ENCODE data around the gene MAPK7. TPM values are rescaled to one million over a fixed set of nuclear protein-coding genes. Genes with fewer than 3 reads are reported as not detected.

The MAPK7 gene
- total RNA-seq, 1 donor from 2014 or later = 30.8 TPM

GRCh38 chr17:19414396-19415280 is 36.3 kb downstream of the MAPK7 start:
- Histone ChIP-seq H3K4me3 (ENCODE audit: low read depth, low read length) (no peak overlapping the region), H3K27me3 (ENCODE audit: control insufficient read depth, insufficient read depth, low read length) (peaks cover 24% of the 10 kb centered on the region), H3K36me3 (ENCODE audit: control insufficient read depth, insufficient read depth, low read length) (no peaks in the 10 kb centered on the region)
- TF ChIP-seq CTCF (IDR thresholded peaks at IDR 0.05; ENCODE audit: insufficient read depth, low read length, poor library complexity, severe bottlenecking) = no peak
- no peak for DNase-seq (ENCODE audit: low read depth)

GRCh38 chr17:19415311-19415710 is 37.0 kb downstream of the MAPK7 start:
- H3K27me3 ChIP-seq (ENCODE audit: control insufficient read depth, insufficient read depth, low read length) = peaks cover 24% of the 10 kb centered on the region
- no peak overlapping the region for H3K4me3 ChIP-seq (ENCODE audit: low read depth, low read length)
- no peak for DNase-seq (ENCODE audit: low read depth)
- no peak for TF ChIP-seq CTCF (IDR thresholded peaks at IDR 0.05; ENCODE audit: insufficient read depth, low read length, poor library complexity, severe bottlenecking)
- H3K36me3 ChIP-seq (ENCODE audit: control insufficient read depth, insufficient read depth, low read length) = no peaks in the 10 kb centered on the region

- no peaks in the 10 kb centered on the region for H3K36me3 ChIP-seq (ENCODE audit: control insufficient read depth, insufficient read depth, low read length)
- H3K4me3 ChIP-seq (ENCODE audit: low read depth, low read length) = no peak overlapping the region
- DNase-seq (ENCODE audit: low read depth) = no peak
- peaks cover 20% of the 10 kb centered on the region for H3K27me3 ChIP-seq (ENCODE audit: control insufficient read depth, insufficient read depth, low read length)
- TF ChIP-seq CTCF (IDR thresholded peaks at IDR 0.05; ENCODE audit: insufficient read depth, low read length, poor library complexity, severe bottlenecking) = no peak
These were observed 37.8 kb downstream of the MAPK7 start for GRCh38 chr17:19415806-19416775.

GRCh38 chr17:19417611-19418010 is 39.3 kb downstream of the MAPK7 start:
- Histone ChIP-seq H3K4me3 (ENCODE audit: low read depth, low read length) (no peak overlapping the region), H3K27me3 (ENCODE audit: control insufficient read depth, insufficient read depth, low read length) (peaks cover 12% of the 10 kb centered on the region), H3K36me3 (ENCODE audit: control insufficient read depth, insufficient read depth, low read length) (no peaks in the 10 kb centered on the region)
- no peak for DNase-seq (ENCODE audit: low read depth)
- no peak for TF ChIP-seq CTCF (IDR thresholded peaks at IDR 0.05; ENCODE audit: insufficient read depth, low read length, poor library complexity, severe bottlenecking)

GRCh38 chr17:19418251-19418992 is 40.1 kb downstream of the MAPK7 start:
- Histone ChIP-seq H3K27me3 (ENCODE audit: control insufficient read depth, insufficient read depth, low read length) (peaks cover 10% of the 10 kb centered on the region), H3K4me3 (ENCODE audit: low read depth, low read length) (no peak overlapping the region), H3K36me3 (ENCODE audit: control insufficient read depth, insufficient read depth, low read length) (no peaks in the 10 kb centered on the region)
- no peak for DNase-seq (ENCODE audit: low read depth)
- no peak for TF ChIP-seq CTCF (IDR thresholded peaks at IDR 0.05; ENCODE audit: insufficient read depth, low read length, poor library complexity, severe bottlenecking)
